Neural progenitor cell (in vitro differentiated cells): ENCODE data around the gene CA10. TPM values are rescaled to one million over a fixed set of nuclear protein-coding genes. Genes with fewer than 3 reads are reported as not detected.

ENCODE experiments used
- DNase-seq: peaks from one replicate; pipeline ENCODE4 v3.0.0-alpha.2; 2016; ENCODE audit warnings: low spot score
- H2AFZ ChIP-seq: fragments of 200-600 bp; sonication (generic); replicated peaks from 2 replicates; pipeline ENCODE4 v1.6.1; 2016; ENCODE audit warnings: antibody characterized with exemption
- H3F3A ChIP-seq: fragments of 200-600 bp; sonication (generic); 2 replicates; pipeline ENCODE4 v1.6.1; 2016; ENCODE audit warnings: antibody characterized with exemption, low read depth
- H3K27ac ChIP-seq: fragments of 200-600 bp; sonication (generic); 2 replicates; pipeline ENCODE4 v1.5.1; 2016; ENCODE audit warnings: mild to moderate bottlenecking
- H3K27me3 ChIP-seq: fragments of 200-600 bp; sonication (generic); 2 replicates; pipeline ENCODE4 v1.6.1; 2016; ENCODE audit warnings: mild to moderate bottlenecking, moderate library complexity
- H3K36me3 ChIP-seq: fragments of 200-600 bp; sonication (generic); 2 replicates; pipeline ENCODE4 v1.5.1; 2016
- H3K4me1 ChIP-seq: fragments of 200-600 bp; sonication (generic); 2 replicates; pipeline ENCODE4 v1.6.1; 2016; ENCODE audit warnings: mixed run types
- H3K4me2 ChIP-seq: fragments of 200-600 bp; sonication (generic); 2 replicates; pipeline ENCODE4 v1.6.1; 2016
- H3K4me3 ChIP-seq: fragments of 200-600 bp; sonication (generic); 2 replicates; pipeline ENCODE4 v1.5.1; 2016
- H3K79me2 ChIP-seq: fragments of 200-600 bp; sonication (generic); 2 replicates; pipeline ENCODE4 v1.6.1; 2016; ENCODE audit warnings: low read depth
- H3K9ac ChIP-seq: fragments of 200-600 bp; sonication (generic); 2 replicates; pipeline ENCODE4 v1.6.1; 2016
- H3K9me3 ChIP-seq: fragments of 200-600 bp; sonication (generic); 2 replicates; pipeline ENCODE4 v1.5.1; 2016; ENCODE audit warnings: low read depth
- H4K20me1 ChIP-seq: fragments of 200-600 bp; sonication (generic); 2 replicates; pipeline ENCODE4 v1.6.1; 2016; ENCODE audit warnings: low read depth
- H3K27ac Mint-ChIP-seq: 3 replicates; pipeline ENCODE4 v1.8.0; 2021; ENCODE audit warnings: mixed read lengths
- H3K27me3 Mint-ChIP-seq: 2 replicates; pipeline ENCODE4 v1.8.0; 2022; ENCODE audit warnings: low read depth, mild to moderate bottlenecking, inconsistent platforms, moderate library complexity, mixed read lengths; ENCODE audit not compliant: insufficient read depth
- H3K36me3 Mint-ChIP-seq: 3 replicates; pipeline ENCODE4 v1.8.0; 2021; ENCODE audit warnings: mixed read lengths
- H3K4me1 Mint-ChIP-seq: 3 replicates; pipeline ENCODE4 v1.8.0; 2021; ENCODE audit warnings: mixed read lengths
- H3K4me3 Mint-ChIP-seq: 3 replicates; pipeline ENCODE4 v1.8.0; 2021; ENCODE audit warnings: mild to moderate bottlenecking, moderate library complexity, mixed read lengths
- H3K9me3 Mint-ChIP-seq: 3 replicates; pipeline ENCODE4 v1.8.0; 2020; ENCODE audit warnings: mixed read lengths
- CTCF ChIP-seq: fragments of 200-600 bp; sonication (generic); IDR thresholded peaks from 2 replicates; pipeline ENCODE4 v1.5.1; 2017; ENCODE audit warnings: antibody characterized with exemption, mild to moderate bottlenecking
- EZH2 ChIP-seq: fragments of 200-600 bp; sonication (generic); IDR thresholded peaks from 2 replicates; pipeline ENCODE4 v1.6.1; 2017; ENCODE audit warnings: antibody characterized with exemption, mild to moderate bottlenecking, moderate library complexity
- EZH2phosphoT487 ChIP-seq: fragments of 200-600 bp; sonication (generic); IDR thresholded peaks from 2 replicates; pipeline ENCODE4 v1.6.1; 2017; ENCODE audit warnings: antibody characterized with exemption
- total RNA-seq: library from RNA; depleted of rRNA; stranded (reverse); fragments of >200 nt; gene quantifications from 2 replicates; pipeline ENCODE4 v1.2.3, GENCODE V29; 2015; ENCODE audit warnings: low replicate concordance

The CA10 gene
- total RNA-seq, 1 donor from 2014 or later = 0.65 TPM

DNA sequence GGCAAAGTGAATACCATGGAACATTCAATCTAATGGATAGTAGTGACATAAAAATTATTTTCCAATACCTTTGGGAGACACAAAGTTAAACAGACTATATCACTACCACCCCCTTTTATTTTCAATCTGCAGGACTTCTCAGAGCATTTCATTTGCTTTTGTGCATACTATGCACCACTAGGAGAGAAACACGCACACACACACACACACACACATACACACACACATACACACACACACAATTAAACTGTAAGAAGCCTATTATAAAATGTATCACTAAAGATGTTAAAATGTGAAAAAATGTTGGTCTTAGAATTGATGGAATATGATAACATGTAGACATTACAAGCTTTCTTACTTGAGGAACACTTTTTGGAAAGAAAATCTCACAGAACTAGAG is 331.4 kb downstream of the CA10 start:
- Mint-ChIP-seq H3K27ac (no peak overlapping the region), H3K27me3 (peaks cover 7% of the 10 kb centered on the region), H3K9me3 (no peaks in the 10 kb centered on the region), H3K4me1 (peaks cover 15% of the 10 kb centered on the region), H3K4me3 (no peak overlapping the region), H3K36me3 (no peaks in the 10 kb centered on the region)
- TF ChIP-seq EZH2 (no peak), EZH2phosphoT487 (no peak), CTCF (no peak)
- H3K9me3 ChIP-seq = no peaks in the 10 kb centered on the region
- H3K4me3 ChIP-seq = no peak overlapping the region
- DNase-seq = no peak
- H3K4me2 ChIP-seq = no peak overlapping the region
- H3K27ac ChIP-seq = no peak overlapping the region
- no peaks in the 10 kb centered on the region for H3K36me3 ChIP-seq
- H3K79me2 ChIP-seq = no peaks in the 10 kb centered on the region
- no peaks in the 10 kb centered on the region for H4K20me1 ChIP-seq
- no peaks in the 10 kb centered on the region for H3K4me1 ChIP-seq
- no peaks in the 10 kb centered on the region for H3K27me3 ChIP-seq
- H2AFZ ChIP-seq = no peak overlapping the region
- no peaks in the 10 kb centered on the region for H3F3A ChIP-seq
- no peak overlapping the region for H3K9ac ChIP-seq

- no peak overlapping the region for H3K27ac Mint-ChIP-seq
- H3K27me3 ChIP-seq = no peaks in the 10 kb centered on the region
- no peaks in the 10 kb centered on the region for H4K20me1 ChIP-seq
- no peak overlapping the region for H3K4me3 ChIP-seq
- H3K4me1 Mint-ChIP-seq = peaks cover 5% of the 10 kb centered on the region
- no peaks in the 10 kb centered on the region for H3K9me3 ChIP-seq
- H3K4me2 ChIP-seq = no peak overlapping the region
- no peak overlapping the region for H3K9ac ChIP-seq
- DNase-seq = no peak
- no peaks in the 10 kb centered on the region for H3K9me3 Mint-ChIP-seq
- no peaks in the 10 kb centered on the region for H3K4me1 ChIP-seq
- H3K36me3 ChIP-seq = no peaks in the 10 kb centered on the region
- no peaks in the 10 kb centered on the region for H3K36me3 Mint-ChIP-seq
- TF ChIP-seq EZH2 = no peak
- no peak for TF ChIP-seq CTCF
- TF ChIP-seq EZH2phosphoT487 = no peak
- H3K27ac ChIP-seq = no peak overlapping the region
- H3K4me3 Mint-ChIP-seq = no peak overlapping the region
- no peaks in the 10 kb centered on the region for H3K79me2 ChIP-seq
- no peak overlapping the region for H2AFZ ChIP-seq
- H3F3A ChIP-seq = no peaks in the 10 kb centered on the region
- peaks cover 11% of the 10 kb centered on the region for H3K27me3 Mint-ChIP-seq
Measured at GRCh38 chr17:51820766-51821165, 337.7 kb downstream of the CA10 start.

DNA sequence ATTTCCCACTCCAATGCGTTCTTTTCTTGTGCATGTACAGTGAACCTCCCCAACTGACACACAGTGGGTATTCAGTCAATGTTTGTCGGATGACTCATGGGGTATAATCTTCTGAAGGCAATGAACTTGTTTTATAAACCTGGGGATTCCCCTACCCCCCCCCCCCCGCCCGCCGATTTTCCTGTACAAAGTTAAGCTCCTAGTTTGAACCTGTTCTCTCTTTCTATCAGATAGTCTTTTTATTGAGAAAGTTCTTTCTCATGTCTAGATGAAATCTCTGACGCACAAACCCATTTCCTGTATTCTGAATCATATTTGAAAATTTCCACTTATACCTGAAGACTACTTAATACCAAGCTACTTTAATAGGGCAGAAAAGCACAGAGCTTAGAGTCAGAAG is 338.3 kb downstream of the CA10 start:
- no peaks in the 10 kb centered on the region for H3K9me3 Mint-ChIP-seq

More for the DNA sequence above, 338.3 kb downstream of the CA10 start:
- Histone ChIP-seq H3K4me3 (no peak overlapping the region), H3K79me2 (no peaks in the 10 kb centered on the region), H3K27ac (no peak overlapping the region), H3K4me2 (no peak overlapping the region), H3F3A (no peaks in the 10 kb centered on the region), H3K27me3 (no peaks in the 10 kb centered on the region), H3K36me3 (no peaks in the 10 kb centered on the region), H3K4me1 (no peaks in the 10 kb centered on the region), H4K20me1 (no peaks in the 10 kb centered on the region), H3K9me3 (no peaks in the 10 kb centered on the region), H2AFZ (no peak overlapping the region), H3K9ac (no peak overlapping the region)
- Mint-ChIP-seq H3K27me3 (peaks cover 10% of the 10 kb centered on the region), H3K4me1 (peaks cover 5% of the 10 kb centered on the region), H3K4me3 (no peak overlapping the region), H3K36me3 (no peaks in the 10 kb centered on the region), H3K27ac (no peak overlapping the region)
- DNase-seq = no peak
- TF ChIP-seq EZH2 (no peak), CTCF (no peak), EZH2phosphoT487 (no peak)
